SW 1271 (cell line): Measurements from ENCODE around the gene MSH5.

Experiments used
- DNase-seq, 2 experiments: peaks; one replicate each; lab custom pipeline; 2025; lab: John Stamatoyannopoulos, UW

The MSH5 gene

DNA sequence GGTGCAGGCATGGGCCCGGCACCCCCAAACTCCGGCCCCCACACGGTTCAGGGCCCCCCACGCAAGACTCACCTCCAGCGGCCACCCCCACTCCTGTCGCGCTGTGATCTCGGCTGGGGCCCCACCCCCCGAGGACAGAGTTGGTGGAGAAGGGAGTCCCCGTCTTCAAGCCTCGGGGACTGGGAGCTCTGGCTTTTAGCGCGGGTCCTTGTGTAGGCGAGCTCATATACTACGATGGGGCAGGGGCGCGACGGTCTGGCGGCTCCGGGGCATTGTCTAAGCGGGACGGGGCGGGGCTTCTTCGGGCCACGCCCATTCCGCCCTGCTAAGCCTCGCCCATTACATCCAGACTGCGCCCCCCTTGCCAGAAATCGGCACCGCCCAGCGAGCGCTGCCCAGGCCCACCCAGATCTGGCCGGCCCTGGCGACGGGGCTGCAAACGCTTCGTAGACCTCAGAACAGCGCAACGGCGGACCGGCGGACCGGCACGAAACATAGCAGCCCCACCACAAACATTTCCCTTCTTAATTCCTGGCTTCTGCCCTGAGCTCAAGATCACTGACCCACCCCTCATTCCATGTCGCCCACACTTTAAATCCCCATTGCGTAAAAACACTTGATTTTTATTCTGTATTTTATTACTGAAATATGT lies 9.7 kb upstream of the MSH5 start:
- DNase-seq: peak; percentile 79 to 86

DNA sequence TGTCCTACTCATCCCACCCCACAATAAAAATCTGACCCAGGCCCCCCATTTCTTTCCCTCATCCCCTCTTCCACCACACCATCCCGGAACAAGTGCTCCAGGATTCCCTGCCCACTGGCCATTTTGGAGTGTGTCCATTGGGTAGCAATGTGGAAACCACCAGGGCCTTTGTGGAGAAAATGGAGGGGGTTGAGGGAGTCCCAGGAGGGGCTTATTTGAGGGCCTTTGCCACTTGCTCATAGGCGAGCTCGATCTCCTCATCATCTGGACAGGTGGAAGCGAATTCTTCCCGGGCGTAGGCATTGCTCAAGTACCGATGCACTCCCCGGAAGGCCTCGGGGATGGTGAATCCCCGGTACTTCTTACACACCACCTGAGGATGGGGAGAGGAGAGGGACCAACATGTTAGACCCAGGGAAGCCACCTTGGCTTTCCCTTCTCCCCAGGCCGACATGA lies 9.1 kb upstream of the MSH5 start:
- DNase-seq: no peak

DNA sequence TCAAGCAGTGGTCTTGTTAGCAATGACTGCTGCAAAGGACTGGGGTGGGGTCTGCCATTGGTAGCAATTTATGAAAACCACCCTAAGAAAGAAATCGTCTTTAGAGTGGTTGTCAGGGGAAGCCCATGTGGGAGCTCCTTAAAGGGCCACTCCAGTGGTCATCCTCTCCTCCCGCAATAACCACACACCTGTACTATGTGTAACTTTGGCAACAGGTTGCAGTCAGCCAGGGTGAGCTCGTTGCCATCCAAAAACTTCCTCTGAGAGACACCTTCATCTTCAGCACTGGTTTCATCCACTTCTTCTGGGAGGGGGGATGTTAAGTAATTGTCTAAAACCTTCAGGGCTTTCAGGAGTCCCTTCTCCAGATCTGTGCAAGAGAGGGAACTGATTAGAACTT lies 7.8 kb upstream of the MSH5 start:
- DNase-seq: no peak

DNA sequence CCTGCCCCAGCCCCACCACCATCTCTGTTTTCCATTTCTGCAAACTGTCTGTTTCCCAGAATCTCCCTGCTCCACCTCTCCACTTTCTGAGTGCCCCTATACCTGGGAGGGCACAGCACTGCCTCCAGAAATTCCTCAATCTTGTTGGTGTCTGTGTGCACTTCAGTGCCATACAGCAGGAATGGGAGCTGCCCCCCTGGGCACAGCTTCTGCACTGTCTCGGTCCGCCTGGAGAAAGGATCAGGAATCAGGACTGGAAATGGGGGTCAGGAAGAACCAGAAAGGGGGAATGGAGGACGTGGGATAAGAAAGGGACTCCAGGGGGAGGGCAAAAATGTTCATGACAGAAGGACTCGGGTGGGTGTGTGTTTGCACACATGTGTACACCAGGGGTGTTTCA lies 6.1 kb upstream of the MSH5 start:
- no peak for DNase-seq

DNA sequence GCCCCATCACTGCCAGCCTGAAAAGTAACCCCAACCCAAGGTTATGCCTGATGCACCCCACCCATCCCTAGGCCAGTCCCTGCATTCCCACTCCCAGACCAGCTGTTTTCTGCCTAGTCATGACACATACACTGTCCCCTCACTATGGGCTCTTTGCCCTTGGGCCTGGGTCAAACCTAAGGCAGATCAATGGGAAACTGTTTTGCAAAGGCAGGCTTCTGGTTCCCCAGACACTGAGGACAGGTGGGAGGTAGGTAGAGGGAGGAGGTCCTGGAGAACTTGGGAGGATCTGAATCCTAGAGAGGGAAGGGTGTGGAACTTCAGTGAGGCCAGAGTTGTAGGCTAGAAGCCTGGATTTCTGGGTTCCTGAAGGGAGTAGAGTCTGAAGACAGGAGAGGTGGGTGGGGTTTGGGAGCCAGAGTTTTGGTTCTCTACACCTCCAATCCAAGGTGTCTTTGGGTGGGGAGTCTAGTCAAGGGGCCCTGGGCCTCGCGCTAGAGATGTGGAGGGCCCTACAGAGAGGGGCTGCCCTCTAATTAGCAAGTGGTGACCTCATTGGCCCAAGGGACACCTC lies 5.5 kb upstream of the MSH5 start:
- DNase-seq: no peak

DNA sequence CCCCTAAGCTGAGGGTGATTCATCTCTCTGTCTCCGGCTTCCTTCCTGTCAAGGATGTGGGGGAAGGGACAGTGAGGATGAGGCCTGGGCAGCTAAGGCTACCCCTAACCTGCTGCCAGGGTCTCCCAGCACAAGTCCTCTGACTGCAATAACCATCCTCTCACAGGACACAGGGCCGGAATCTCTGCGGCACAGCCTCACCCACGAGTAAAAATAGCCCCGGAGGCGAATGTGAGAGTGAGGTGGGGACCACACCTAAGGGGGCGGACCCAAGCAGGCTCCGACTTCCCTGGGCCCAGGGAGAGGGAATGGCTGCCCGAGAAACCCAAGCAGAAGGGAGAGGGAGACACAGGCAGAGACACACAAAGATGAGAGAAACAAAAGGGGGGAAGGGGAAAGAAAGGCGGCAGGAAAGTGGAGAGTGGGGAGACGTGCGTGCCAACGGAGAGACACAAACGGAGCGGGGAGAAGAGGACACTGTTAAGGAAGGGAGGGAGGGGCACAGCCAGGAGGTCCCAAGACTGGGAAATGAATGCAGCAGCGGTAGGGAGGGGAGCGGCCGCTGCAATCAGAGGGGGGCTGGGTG lies 4.9 kb upstream of the MSH5 start:
- peak; percentile 73 to 89 for DNase-seq

DNA sequence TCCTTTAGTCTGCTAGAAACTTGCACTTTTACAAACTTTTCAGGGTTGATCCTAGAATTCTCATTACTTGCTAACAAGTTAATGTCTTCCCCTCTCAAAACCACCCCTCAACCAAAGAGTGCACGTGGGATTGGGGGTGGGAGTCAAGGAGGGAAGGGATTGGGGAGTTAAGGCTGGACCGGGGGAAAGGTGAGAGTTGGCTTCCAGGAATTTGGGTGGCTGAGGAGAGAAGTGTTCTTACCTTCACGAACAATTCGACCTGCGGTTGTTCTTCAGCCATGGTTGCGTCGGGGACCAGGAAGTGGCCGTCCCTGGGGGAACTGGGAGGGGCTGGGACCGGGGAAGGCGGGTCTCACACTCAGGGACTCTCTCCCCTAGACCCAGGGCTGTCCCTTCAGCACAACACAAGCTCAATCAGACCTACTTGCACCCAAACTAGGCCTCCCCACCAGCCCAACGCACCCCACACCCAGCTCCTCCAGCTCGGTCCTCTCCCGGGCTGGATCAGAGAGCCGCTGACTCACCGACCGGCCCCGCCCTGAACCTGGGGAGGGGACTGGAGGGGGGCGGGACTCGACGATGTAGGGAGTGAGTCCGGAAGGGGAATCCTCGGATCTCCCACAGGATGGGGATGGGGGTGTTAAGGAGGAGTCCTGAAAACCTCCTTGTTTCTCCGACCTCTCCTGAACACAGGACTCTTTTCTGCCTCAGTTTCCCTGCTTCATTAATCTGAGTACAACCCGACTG lies 3.6 kb upstream of the MSH5 start, which contains the start of gene CLIC1:
TSS of gene CLIC1 (minus strand) at position 510 of the 747 bp plus-strand sequence. CDS start at position 280, 230 bp downstream.
- peak; percentile 80 to 91 for DNase-seq

DNA sequence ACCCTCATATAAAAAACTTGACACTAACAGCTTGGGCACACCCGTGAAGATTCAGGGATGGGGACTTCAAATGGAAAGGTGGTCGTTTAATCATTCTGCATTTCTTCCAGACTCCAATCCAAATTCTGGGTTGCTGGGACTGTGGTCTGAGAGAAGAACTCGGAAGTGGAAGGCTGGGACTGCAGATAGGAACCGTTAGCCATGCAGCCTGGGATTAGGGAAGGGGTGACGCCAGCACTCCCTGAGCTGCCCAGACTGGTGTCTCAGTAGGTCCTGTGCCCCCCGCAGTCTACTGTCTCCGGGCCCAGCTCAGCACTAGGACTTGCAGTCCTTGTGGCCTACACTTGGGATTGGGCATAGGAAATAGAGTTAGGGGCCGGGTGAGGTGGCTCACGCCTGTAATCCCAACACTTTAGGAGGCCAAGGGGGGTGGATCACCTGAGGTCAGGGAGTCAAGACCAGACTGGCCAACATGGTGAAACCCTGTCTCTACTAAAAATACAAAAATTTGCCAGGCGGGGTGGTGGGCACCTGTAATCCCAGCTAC lies 3.0 kb upstream of the MSH5 start:
- DNase-seq: no peak

DNA sequence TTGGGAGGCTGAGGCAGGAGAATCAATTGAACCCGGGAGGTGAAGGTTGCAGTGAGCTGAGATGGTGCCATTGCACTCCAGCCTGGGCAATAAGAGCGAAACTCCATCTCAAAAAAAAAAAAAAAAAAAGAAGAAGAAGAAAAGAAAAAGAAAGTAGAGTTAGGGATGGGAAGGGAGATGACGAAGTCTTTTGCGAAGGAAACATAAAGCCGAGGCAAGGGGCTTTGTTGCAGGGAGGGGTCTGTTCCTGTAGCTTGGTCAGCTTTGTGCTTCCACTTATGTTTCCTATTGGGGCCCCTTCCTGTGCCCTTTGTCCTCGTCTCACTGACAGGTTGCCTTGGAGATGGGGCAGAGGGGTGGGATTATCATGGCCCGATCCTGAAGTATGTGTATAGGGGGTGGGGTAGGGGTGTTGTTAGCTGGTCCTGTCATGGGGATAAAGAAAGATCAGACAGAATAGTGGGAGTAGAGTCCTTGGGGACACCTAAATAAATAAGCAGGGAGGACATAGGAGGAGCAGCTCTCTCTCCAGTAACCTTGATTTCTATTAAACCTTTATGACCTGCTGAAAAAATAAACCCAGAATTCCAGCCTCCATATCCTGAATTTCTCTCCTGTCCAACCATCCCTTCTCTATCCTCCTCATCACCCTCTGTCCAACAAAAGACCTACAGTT lies 2.4 kb upstream of the MSH5 start:
- DNase-seq: no peak

DNA sequence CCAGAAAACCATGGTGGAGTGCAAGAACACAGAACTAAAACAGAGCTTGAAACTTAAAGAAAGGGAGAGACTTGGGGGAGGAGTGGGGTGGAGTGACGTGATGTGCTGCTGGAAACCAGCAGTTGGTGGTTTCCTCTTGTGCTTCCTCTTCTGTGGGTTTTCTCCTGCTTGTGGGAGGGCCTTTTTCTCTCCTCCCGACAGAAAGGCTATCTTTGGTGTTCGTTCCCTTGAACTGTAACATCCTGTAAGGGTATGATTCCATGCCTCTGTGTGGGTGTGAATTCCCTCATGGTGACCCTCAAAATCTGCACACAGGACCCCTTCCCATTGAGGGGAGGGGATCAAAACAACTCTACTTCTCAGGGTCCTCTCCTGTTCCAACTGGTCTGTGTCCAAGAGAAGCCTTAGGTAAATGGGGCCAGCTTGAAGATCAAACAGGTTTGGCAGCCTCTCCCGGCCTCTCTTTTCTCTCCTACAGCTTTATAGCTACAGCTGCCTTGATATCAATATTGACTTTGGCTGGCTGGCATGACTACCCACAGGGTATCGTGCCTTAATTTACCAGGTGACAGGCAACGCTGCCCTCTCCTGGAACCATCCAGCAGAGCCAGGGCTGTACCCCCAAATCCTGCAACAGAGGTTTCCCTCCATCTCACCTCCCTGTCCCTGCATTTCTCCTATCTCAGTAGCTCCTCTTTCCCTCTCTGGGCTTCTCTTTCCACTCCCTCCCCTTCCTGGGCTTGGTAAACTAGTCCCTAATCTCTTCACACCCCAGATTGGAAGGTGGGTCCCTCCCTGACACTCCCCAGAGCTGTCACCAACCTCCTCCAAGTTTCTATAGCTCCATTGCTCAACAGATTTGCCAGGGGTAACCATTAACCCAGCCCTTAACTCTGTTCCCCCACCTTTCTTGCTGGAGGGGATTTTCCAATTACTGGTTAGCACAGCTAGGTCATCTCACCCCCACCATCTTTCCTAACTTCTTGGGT lies 1.5 kb upstream of the MSH5 start:
- peak; percentile 65 to 87 for DNase-seq

DNA sequence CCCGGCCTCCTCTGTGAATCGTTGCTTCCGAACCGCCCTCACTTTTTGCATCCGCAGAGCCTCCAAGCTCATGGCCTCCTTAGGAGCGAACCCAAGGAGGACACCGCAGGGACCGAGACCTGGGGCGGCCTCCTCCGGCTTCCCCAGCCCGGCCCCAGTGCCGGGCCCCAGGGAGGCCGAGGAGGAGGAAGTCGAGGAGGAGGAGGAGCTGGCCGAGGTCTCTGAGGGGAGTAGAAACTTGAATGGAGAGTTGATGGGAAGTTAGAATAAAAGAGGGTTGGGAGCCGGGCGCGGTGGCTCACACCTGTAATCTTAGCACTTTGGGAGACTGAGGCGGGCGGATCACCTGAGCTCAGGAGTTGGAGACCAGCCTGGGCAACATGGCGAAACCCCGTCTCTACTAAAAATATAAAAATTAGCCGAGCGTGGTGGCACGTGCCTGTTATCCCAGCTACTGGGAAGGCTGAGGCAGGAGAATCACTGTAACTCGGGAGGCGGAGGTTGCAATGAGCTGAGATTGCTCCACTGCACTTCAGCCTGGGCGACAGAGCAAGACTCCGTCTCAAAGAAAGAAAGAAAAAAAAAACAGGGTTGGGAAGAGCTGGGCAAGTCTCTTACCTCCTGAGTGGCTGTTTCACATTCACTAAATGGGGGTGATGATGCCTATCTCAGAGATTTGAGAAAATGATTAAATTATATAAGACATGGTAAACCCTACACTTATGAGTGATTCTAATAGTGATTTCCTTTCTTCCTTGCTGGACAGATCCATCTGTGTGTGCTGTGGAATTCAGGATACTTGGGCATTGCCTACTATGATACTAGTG lies 805 bp downstream of the MSH5 start:
- DNase-seq: peak in 1 of 2 experiments; percentile 15

DNA sequence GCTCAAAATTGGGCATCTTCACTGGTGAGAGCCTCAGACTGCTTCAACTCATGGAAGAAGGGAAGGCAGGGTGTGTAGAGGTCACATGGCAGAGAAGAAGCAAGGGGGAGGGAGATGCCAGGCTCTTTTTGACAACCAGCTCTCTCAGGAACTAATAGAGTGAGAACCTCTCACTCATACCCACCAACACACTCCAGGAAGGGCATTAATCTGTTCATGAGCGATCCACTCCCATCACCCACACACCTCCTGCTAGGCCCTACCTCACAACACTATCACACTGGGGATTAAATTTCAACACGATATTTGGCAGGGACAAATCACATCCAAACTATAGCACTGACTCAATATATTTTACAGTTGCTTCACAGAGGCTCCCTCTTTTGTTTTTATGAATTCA lies 2.0 kb downstream of the MSH5 start:
- DNase-seq: no peak

DNA sequence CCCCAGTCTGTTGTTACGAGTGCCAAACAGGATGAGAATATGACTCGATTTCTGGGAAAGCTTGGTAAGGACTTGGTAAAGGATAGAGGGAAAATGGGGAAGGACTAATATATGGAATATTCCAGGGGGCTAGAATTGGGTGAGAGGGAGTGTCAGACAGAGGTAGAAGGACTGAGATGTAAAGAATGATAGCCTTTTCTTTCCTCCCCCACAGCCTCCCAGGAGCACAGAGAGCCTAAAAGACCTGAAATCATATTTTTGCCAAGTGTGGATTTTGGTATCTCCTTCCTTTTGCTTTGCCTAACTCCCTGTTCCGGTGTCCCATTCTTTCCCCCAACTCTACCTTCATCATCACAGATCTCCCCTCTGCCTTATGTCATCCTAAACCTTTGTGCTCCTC lies 3.1 kb downstream of the MSH5 start:
- DNase-seq: no peak

DNA sequence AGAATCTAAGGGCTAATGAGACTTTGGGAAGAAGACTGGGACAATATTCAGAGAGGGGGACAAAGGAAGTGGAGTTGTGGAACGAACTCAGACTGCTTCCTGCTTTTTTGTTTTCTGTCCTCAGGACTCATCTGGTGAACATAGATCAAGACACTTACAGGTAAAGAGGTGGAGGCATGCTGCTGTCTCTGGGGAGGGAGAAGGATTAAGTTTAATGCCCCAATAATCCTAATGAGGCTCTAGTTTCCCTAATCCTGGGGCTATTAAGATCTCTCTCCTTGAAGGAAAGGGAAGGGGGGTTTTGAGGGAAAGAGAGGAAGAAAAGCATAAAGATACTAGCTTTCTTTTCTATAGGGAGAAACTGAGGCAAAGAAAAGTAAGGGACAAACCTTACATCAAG lies 4.6 kb downstream of the MSH5 start:
- DNase-seq: no peak

DNA sequence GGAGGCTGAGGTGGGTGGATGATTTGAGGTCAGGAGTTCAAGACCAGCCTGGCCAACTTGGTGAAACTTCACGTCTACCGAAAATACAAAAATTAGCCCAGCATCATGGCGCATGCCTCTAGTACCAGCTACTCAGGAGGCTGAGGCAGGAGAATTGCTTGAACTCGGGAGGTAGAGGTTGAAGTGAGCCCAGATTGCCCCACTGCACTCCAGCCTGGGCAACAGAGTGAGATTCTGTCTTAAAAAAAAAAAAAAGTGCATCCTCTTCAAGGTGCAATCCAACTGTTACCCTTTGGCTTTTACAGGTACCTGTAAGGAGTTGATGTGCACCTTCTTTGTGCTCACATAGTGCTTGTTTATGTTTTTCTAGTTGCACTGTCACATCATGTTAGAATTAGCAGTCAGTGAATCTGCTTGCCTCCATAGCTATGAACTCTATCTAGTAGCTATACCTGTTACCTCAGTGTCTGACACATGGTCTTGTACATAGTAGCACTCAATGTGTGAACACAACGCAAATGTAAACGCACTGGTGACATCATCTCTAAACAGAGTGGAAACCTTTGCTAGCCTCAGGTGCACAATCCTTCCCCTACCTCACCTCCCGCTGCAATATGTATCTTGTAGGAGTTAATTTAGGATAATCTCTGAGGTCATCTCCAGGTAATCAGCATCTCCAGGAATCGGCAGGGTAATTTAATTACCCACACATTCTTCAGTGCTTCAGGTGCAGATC lies 9.7 kb downstream of the MSH5 start:
- DNase-seq: no peak

DNA sequence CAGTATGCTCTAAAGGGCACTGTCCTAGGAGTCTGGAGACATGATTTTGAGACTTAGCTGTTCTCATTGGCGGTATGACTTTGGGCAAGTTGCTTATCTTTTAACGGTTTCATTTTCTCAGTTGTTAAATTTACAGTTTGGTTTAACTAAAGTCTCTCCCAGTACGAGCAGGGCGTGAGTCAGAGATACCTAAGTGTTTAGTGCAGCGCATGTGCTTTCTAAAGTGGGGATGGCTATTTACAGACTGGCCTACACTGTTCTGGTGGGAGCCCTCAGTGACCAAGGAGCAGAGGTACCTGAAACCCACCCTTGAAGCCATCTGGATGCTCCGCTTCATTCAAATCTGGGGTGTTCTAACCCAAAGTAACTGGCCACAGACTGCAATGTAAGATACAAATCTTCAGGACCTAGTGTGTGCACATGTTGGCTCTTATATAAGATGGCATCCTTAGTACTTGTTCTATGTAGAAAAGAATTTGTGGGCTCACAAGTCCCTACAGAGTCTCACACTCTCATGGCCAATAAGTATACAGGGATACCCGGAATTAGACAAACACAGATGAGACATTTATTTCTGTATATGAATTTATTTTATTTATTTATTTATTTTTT lies 10.7 kb downstream of the MSH5 start:
- no peak for DNase-seq

DNA sequence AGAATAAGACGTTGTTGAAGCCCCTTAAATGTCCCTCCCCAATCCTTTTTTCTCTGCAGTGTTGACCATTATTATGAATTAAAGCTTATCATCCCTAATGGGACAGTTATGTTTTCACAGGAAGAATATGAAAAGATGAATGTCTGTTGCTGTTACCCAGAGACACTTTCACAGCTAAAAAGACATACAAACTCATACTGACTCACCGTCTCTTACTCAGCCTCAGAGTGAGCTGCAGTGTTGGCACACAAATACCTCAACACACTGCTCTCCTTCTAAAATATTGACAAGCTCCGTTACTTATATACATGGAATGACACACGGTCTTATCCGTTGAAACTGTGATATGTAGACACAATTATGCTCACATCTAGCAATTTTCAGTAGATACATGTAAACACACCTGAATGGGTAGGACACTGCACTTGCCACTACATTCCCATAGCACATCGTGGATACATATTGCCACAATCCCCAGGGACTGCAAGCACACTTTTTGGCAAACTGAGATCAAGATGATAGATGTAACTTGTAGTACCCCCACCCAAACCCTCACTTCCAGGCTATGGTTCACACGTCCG lies 13.0 kb downstream of the MSH5 start:
- peak in 1 of 2 experiments; percentile 21 for DNase-seq

DNA sequence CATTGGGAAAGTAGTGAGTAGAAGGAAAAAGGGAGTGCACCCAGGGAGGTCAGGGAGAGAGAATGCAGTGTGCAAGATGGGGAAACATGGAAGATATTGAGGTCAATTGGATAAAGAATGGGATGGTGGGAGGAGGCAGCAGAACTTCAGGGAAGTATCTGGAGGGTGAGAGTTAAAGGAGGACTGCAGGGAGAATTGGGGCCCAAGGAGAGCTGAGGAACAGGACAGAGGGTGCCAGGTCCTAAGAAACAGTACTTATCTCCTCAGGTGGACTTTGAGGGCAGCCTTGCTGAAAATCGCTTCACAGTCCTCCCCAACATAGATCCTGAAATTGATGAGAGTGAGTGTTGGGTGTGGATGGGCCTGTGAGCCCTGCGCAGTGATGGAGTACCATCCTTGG lies 18.5 kb downstream of the MSH5 start:
- no peak for DNase-seq
